Esophagus muscularis mucosa (tissue), 4 donors: ENCODE data around the gene SNCB. TPM values are rescaled to one million over a fixed set of nuclear protein-coding genes. Genes with fewer than 3 reads are reported as not detected.

Experiments
- DNase-seq: peaks from one replicate; pipeline ENCODE4 v3.0.0-alpha.2; 2017; ENCODE audit errors: extremely low spot score
- H3K27ac ChIP-seq, 4 donors: fragments of 200-600 bp; sonication (generic); replicated peaks in 1 of 4; 1 replicate in 3 of 4; 2 replicates in 1 of 4; pipeline ENCODE4 v1.5.1; 2016 to 2019; ENCODE audit warnings: mild to moderate bottlenecking in 1 of 4
- H3K27me3 ChIP-seq, 4 donors: fragments of 200-600 bp; sonication (generic); one replicate each; pipeline versions ENCODE4 v1.5.1 to v1.6.0; 2016 to 2019
- H3K36me3 ChIP-seq, 4 donors: fragments of 200-600 bp; sonication (generic); one replicate each; pipeline ENCODE4 v1.5.1; 2016 to 2019
- H3K4me1 ChIP-seq, 4 donors: fragments of 200-600 bp; sonication (generic); one replicate each; pipeline ENCODE4 v1.5.1; 2016 to 2019
- H3K4me3 ChIP-seq, 4 donors: fragments of 200-600 bp; sonication (generic); 1 replicate in 2 of 4; 2 replicates in 2 of 4; pipeline ENCODE4 v1.5.1; 2016 to 2019; ENCODE audit warnings: mild to moderate bottlenecking in 4 of 4, moderate library complexity in 1 of 4
- H3K9me3 ChIP-seq, 4 donors: fragments of 200-600 bp; sonication (generic); 1 replicate in 3 of 4; 2 replicates in 1 of 4; pipeline ENCODE4 v1.5.1; 2016 to 2019
- EP300 ChIP-seq: sonication (generic); formaldehyde crosslinking; IDR thresholded peaks from one replicate; pipeline ENCODE4 v1.6.1; 2017; ENCODE audit warnings: antibody characterized with exemption
- POLR2A ChIP-seq: fragments of 450-650 bp; IDR thresholded peaks from one replicate; pipeline ENCODE4 v1.6.1; 2017; ENCODE audit warnings: antibody characterized with exemption, moderate library complexity, mild to moderate bottlenecking, low read depth
- POLR2AphosphoS5 ChIP-seq, 2 donors: sonication (generic); formaldehyde crosslinking; IDR thresholded peaks; one replicate each; pipeline ENCODE4 v1.6.1; 2017; ENCODE audit warnings: antibody characterized with exemption in 2 of 2
- WGBS: methylation state at CpG from one replicate; pipeline ENCODE4 v1.1.5; 2018; 5-methylcytosine and 5-hydroxymethylcytosine counted together
- intact Hi-C: fragments of 100-400 bp; cut with DNase I; formaldehyde crosslinking; loops from one replicate; pipeline ENCODE4 v1.15.1; 2023
- total RNA-seq, 4 donors: library from RNA; depleted of rRNA; stranded (reverse); fragments of >200 nt; gene quantifications; one replicate each; pipeline versions ENCODE4 v1.1.0 to v1.2.1, GENCODE V29; 2016
- TF ChIP-seq, protein P1 (sequence below), 3 experiments: fragments of 200-600 bp in 2 of 3; fragments of 450-650 bp in 1 of 3; sonication (generic) in 2 of 3; IDR thresholded peaks; one replicate each; pipeline ENCODE4 v1.5.1; 2017 to 2019; ENCODE audit warnings: antibody characterized with exemption in 3 of 3, mild to moderate bottlenecking in 2 of 3, moderate library complexity in 1 of 3

The SNCB gene
- total RNA-seq, 4 donors from 2014 or later = not detected

DNA sequence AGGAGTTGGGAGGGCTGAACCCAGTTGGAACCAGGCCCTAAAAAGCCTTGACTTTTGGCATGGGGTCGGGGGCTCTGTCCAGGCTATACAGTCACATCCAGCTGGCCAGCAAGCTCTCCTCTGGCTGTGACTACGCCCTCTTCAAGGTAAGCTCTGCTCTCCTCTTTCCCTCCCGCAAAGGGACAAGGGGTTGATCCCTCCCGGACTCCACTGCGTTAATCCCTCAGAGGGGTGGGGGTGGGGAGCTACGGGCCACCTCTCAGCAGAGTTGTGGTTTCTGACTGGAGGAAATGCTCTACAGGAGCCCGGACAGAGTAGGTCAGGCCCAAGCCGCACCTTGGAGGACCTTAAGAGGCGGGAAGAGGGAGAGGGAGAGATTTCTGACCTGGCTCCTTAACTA, 14.0 kb upstream of the SNCB start:
- peaks cover 17 to 24% (median 24%) of the 10 kb centered on the region in 4 donors for H3K4me1 ChIP-seq
- no peaks in the 10 kb centered on the region for H3K36me3 ChIP-seq
- no peak overlapping the region for H3K27ac ChIP-seq
- no peaks in the 10 kb centered on the region for H3K9me3 ChIP-seq
- H3K27me3 ChIP-seq = no peaks in the 10 kb centered on the region
- 67% methylated on average over 6 of the region's 9 CpGs for WGBS
- TF ChIP-seq, protein P1, sequence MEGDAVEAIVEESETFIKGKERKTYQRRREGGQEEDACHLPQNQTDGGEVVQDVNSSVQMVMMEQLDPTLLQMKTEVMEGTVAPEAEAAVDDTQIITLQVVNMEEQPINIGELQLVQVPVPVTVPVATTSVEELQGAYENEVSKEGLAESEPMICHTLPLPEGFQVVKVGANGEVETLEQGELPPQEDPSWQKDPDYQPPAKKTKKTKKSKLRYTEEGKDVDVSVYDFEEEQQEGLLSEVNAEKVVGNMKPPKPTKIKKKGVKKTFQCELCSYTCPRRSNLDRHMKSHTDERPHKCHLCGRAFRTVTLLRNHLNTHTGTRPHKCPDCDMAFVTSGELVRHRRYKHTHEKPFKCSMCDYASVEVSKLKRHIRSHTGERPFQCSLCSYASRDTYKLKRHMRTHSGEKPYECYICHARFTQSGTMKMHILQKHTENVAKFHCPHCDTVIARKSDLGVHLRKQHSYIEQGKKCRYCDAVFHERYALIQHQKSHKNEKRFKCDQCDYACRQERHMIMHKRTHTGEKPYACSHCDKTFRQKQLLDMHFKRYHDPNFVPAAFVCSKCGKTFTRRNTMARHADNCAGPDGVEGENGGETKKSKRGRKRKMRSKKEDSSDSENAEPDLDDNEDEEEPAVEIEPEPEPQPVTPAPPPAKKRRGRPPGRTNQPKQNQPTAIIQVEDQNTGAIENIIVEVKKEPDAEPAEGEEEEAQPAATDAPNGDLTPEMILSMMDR (IDR thresholded peaks at IDR 0.05) = no peak
- no peak for TF ChIP-seq POLR2AphosphoS5 (IDR thresholded peaks at IDR 0.05)
- no peak for TF ChIP-seq EP300
- TF ChIP-seq POLR2A = no peak
- no peak for DNase-seq
- H3K4me3 ChIP-seq = no peak overlapping the region
- intact Hi-C loops = no loop called here

DNA sequence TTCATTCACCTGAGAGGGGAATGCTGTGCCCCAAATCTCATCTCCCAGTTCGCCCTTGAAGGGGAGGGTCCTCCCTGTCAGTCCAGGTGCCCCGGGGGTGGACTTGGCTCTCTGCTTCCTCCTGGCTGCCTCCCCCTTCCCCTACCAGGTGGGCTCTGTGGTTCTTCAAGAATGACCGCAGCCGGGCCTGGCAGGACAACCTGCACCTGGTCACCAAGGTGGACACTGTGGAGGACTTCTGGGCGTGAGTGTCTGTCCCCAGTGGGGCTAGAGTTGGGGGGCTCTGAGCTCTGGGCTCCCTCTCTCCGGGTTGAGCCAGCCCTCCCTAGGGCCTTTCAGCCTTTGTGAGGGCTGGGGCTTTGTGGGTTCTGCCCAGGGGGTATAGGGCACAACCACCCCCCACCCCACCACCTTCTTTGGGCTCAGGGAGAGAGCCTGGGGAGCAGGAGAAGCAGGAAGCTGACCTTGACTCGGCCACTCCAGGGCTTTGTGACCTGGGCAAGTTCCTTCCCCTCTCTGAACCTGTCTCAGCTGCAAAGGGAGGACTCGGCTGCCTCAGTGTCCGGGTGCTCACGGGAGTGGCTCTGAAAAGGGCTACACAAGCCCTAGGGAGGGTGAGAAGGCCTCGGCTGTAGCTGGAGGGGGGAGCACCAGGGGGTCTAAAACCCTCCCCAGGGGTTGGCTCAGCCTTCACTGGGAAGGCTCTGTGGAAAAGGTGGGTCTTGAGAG, 13.3 kb upstream of the SNCB start:
- TF ChIP-seq EP300 (no peak), POLR2A (no peak), POLR2AphosphoS5 (IDR thresholded peaks at IDR 0.05) (no peak)
- TF ChIP-seq, protein P1 (IDR thresholded peaks at IDR 0.05) = no peak
- Histone ChIP-seq H3K9me3 (no peaks in the 10 kb centered on the region), H3K4me3 (no peak overlapping the region), H3K4me1 (peaks cover 13 to 18% (median 18%) of the 10 kb centered on the region in 4 donors), H3K27ac (no peak overlapping the region), H3K36me3 (no peaks in the 10 kb centered on the region), H3K27me3 (no peaks in the 10 kb centered on the region)
- DNase-seq = no peak
- WGBS = 83% methylated on average over 6 of the region's 11 CpGs
- intact Hi-C loops = no loop called here

DNA sequence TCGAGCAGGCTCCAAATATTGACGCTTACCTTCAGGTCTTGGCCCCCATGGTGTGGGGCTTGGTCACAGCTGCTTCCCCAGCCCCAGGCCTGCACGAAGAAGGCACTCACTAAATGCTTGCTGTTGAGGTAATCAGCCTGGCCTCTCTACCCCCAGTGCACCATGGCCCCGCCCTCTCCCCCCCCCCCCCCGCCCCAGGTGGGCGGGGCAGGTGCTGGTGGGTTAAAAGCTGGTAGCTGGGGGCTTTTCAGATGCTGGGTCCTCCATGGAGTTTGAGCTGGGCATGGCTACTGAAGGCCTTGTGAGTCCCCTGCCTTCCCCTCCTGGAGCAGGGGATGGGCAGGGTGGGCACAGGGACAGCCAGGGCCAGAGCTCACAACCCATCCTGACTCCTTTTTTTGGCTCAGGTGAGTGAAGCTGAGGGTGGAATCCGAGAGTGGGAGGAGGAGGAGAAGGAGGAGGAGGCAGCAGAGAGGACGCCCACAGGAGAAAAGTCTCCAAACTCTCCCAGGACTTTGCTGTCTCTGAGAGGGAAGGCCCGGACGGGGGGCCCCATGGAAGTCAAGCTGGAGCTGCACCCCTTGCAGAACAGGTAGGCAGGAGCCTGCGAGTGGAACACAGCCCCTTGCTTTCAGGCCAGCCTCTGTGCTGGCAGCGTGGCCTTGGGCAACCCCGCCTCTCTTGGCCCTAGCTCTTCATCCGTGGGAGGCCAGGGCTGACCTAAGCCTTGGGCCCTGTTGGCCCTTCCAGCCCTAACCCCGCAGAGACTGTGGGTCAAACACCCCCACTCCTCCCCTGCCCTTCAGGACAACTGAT, 12.5 kb upstream of the SNCB start:
- no peak for DNase-seq
- H3K27me3 ChIP-seq = no peaks in the 10 kb centered on the region
- no peaks in the 10 kb centered on the region for H3K36me3 ChIP-seq
- H3K27ac ChIP-seq = no peak overlapping the region
- no peak overlapping the region for H3K4me3 ChIP-seq
- H3K4me1 ChIP-seq = peaks cover 5 to 10% (median 10%) of the 10 kb centered on the region in 4 donors
- WGBS = 76% methylated on average over 11 of the region's 15 CpGs
- H3K9me3 ChIP-seq = no peaks in the 10 kb centered on the region
- TF ChIP-seq, protein P1 (IDR thresholded peaks at IDR 0.05) = no peak
- no peak for TF ChIP-seq POLR2A
- no peak for TF ChIP-seq EP300
- no peak for TF ChIP-seq POLR2AphosphoS5 (IDR thresholded peaks at IDR 0.05)
- intact Hi-C loops = no loop called here

DNA sequence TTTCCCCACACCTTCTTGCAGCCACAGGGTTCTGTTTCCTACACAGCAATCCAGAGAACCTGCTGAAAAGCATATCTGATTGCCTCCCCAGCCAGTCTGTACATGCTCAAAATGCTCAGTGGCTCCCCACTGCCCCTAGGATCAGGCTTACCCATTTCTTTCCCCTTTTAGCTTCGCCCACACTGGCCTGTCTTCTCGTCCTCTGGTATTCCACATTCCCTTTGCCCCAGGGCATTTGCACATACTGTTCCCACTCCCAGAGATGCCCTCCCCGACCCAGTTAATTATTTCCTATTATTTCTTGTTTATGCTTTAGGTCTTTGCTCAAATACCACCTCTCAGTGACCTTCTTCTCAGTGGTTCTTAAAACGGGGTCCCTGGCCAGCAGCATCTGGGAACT, 10.3 kb upstream of the SNCB start:
- no peak overlapping the region for H3K4me3 ChIP-seq
- no peaks in the 10 kb centered on the region for H3K36me3 ChIP-seq
- TF ChIP-seq, protein P1 (IDR thresholded peaks at IDR 0.05) = no peak
- no peak for TF ChIP-seq POLR2AphosphoS5 (IDR thresholded peaks at IDR 0.05)
- TF ChIP-seq EP300 = no peak
- no peak for TF ChIP-seq POLR2A
- no peaks in the 10 kb centered on the region for H3K9me3 ChIP-seq
- no peaks in the 10 kb centered on the region for H3K4me1 ChIP-seq
- no peaks in the 10 kb centered on the region for H3K27me3 ChIP-seq
- WGBS = 81% methylated on average over 4 of the region's 4 CpGs
- no peak overlapping the region for H3K27ac ChIP-seq
- DNase-seq = no peak
- intact Hi-C loops = no loop called here
